Measurements from ENCODE around the gene CNTN5.

- TF ChIP-seq CTCF (IDR thresholded peaks at IDR 0.05) (no peak), EP300 (IDR thresholded peaks at IDR 0.05) (no peak)
Observed at GRCh38 chr11:100192181-100192580, 1171.4 kb downstream of the CNTN5 start.

All from suprapubic skin (tissue), 3 donors.